Activated CD8-positive, alpha-beta memory T cell treated with anti-CD3 and anti-CD28 coated beads, Interleukin-2, amount 50 U/mL, for 4 hours (primary cell): Measurements from ENCODE around the gene ISLR.

ENCODE experiments used
- DNase-seq: peaks from one replicate; pipeline ENCODE4 v3.0.0-alpha.2; 2020

Gene ISLR

GRCh38 chr15:74174219-74174957, 878 bp downstream of the ISLR start:
- DNase-seq, result no peak

DNA sequence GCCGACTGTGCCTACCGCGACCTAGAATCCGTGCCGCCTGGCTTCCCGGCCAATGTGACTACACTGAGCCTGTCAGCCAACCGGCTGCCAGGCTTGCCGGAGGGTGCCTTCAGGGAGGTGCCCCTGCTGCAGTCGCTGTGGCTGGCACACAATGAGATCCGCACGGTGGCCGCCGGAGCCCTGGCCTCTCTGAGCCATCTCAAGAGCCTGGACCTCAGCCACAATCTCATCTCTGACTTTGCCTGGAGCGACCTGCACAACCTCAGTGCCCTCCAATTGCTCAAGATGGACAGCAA, 1.4 kb downstream of the ISLR start:
- no peak for DNase-seq

DNA sequence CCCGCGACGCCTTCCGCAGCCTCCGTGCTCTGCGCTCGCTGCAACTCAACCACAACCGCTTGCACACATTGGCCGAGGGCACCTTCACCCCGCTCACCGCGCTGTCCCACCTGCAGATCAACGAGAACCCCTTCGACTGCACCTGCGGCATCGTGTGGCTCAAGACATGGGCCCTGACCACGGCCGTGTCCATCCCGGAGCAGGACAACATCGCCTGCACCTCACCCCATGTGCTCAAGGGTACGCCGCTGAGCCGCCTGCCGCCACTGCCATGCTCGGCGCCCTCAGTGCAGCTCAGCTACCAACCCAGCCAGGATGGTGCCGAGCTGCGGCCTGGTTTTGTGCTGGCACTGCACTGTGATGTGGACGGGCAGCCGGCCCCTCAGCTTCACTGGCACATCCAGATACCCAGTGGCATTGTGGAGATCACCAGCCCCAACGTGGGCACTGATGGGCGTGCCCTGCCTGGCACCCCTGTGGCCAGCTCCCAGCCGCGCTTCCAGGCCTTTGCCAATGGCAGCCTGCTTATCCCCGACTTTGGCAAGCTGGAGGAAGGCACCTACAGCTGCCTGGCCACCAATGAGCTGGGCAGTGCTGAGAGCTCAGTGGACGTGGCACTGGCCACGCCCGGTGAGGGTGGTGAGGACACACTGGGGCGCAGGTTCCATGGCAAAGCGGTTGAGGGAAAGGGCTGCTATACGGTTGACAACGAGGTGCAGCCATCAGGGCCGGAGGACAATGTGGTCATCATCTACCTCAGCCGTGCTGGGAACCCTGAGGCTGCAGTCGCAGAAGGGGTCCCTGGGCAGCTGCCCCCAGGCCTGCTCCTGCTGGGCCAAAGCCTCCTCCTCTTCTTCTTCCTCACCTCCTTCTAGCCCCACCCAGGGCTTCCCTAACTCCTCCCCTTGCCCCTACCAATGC, 2.0 kb downstream of the ISLR start:
- DNase-seq, result no peak

- DNase-seq, result no peak
Observed at GRCh38 chr15:74176262-74177214, 3.0 kb downstream of the ISLR start.

- no peak for DNase-seq
Observed at GRCh38 chr15:74178326-74179100, 5.0 kb downstream of the ISLR start.

- no peak for DNase-seq
Observed at GRCh38 chr15:74179101-74179841, 5.8 kb downstream of the ISLR start.

- DNase-seq, result no peak
Observed at GRCh38 chr15:74179983-74180880, 6.7 kb downstream of the ISLR start.

DNA sequence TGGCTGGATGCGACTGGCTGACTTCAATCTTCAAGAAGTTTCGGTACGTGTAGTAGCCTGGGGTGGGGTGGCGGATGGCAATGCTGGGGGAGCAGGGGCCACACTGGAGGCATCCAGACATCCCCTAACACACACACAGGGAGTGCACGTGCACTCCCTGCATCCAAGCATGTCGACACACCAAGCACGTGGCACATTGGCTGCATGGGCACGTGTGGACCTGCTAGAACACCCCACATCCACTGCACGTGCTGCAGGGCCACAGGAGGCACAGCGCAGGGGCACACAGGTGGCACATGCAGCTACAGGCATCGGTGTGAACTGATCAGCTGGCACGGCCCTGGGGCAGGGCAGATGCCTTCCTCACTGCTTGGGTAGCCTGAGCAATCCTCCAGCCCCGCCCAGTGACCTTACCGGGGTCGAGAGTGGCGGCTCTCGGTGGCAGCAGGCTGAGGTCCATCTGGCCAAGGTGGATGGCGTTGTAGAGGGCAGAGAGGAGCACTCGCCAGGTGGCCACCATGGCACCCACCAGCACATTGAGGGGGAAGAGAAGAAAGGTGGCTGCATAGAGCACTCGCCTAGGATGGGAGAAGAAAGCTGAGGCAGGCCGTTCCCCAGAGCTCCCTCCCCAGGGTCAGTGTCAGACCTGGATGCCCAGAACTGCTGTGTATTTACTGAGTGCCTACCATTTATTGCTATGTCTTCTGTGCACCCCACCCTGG, 7.5 kb downstream of the ISLR start:
- no peak for DNase-seq

- no peak for DNase-seq
Observed at GRCh38 chr15:74182131-74182530, 8.6 kb downstream of the ISLR start.

- no peak for DNase-seq
Observed at GRCh38 chr15:74184582-74185091, 11.1 kb downstream of the ISLR start.

DNA sequence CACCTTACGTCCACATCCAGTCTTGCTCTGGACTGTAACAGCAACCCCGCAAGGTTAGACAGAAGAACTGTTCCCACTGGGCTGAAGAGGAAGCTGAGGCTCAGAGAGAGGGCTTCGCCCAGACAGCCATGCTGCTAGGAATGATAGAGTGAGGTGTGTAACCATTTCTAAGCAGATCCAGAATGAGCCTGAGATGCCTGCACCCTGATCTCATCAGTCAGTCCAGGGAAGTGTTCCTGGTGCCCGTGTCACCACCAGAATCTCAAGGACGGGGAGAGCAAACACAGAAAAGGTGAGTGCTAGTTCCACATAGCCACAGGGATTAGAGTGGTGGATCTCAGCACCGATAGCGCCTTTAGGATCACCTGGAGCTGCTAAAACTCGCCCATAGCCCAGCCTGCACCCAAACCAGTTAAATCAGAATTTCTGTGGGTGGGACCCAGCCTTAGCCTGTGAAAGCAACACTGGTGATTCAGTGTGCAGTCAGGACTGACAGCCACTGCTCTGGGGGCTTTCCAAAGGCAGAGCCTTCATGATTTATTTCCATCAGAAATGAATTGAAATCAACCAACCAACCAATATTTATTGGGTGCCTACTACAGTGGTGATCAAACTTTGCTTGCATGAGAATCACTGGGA, 12.3 kb downstream of the ISLR start:
- no peak for DNase-seq

- DNase-seq, result no peak
Observed at GRCh38 chr15:74188216-74188615, 14.7 kb downstream of the ISLR start.

DNA sequence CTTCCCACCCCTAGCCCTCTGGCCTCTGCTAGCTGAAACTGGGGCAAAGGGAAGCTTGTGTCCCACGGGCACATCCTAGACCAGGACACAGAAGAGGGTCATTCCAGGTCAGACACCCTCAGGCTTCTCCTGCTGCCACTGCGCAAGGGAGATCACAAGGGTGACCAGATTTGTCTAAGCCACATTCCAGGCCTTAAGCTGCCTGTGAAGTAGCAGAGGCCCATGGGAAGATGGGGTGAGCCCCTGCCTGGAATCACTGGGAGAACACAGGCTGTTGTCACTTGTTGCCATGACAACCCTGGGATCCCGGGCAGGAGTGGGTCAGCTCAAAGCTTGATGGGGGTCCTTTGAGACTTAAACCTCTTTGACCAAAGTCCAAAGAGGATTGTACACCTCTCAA, 18.3 kb downstream of the ISLR start:
- no peak for DNase-seq

- DNase-seq, result no peak
Observed at GRCh38 chr15:74192751-74193150, 19.2 kb downstream of the ISLR start.

DNA sequence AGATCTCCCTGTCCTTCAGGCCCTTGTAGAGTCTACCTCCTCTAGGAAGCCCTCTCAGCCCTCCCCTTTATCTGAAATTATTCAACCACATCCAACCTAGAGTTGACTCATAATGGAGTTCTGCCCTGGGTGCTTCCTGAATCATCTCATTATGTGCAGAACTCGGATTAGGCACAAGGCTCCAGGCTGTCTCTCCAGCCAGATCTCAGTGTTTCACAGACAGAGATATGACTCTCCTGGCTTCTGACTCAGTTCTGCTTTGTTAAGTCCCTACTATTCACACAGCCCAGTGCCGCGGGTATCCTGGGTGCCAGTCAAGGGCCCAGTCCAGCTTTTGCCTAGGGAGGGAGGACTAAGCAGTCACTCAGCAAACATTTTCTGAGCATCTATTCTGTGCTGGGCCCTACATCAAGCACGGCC, 19.8 kb downstream of the ISLR start:
- no peak for DNase-seq

GRCh38 chr15:74193905-74194304, 20.4 kb downstream of the ISLR start:
- no peak for DNase-seq

GRCh38 chr15:74194572-74195559, 21.4 kb downstream of the ISLR start:
- no peak for DNase-seq

GRCh38 chr15:74196175-74196574, 22.7 kb downstream of the ISLR start:
- no peak for DNase-seq
